Adipocyte (in vitro differentiated cells): ENCODE data around the gene SOD3.
A peak's percentile ranks its signal among the peaks of the same experiment; 100 is the strongest.

Source experiments
- DNase-seq: peaks from one replicate; pipeline ENCODE4 v3.0.0-alpha.2; 2015; ENCODE audit warnings: low read depth
- H3K27me3 ChIP-seq: replicated peaks from 2 replicates; pipeline ENCODE4 v1.7.0; 2013; ENCODE audit warnings: mild to moderate bottlenecking, low read length, moderate library complexity; ENCODE audit not compliant: control insufficient read depth, insufficient read depth
- H3K36me3 ChIP-seq: 2 replicates; pipeline ENCODE4 v1.7.0; 2013; ENCODE audit warnings: low read length, mild to moderate bottlenecking, moderate library complexity; ENCODE audit not compliant: control insufficient read depth, insufficient read depth, severe bottlenecking
- H3K4me1 ChIP-seq: 2 replicates; pipeline ENCODE4 v1.7.0; 2013; ENCODE audit warnings: mild to moderate bottlenecking, low read length, moderate library complexity; ENCODE audit not compliant: control insufficient read depth, insufficient read depth
- H3K4me3 ChIP-seq: 2 replicates; pipeline ENCODE4 v1.7.0; 2013; ENCODE audit warnings: mild to moderate bottlenecking, low read length, moderate library complexity
- H3K9ac ChIP-seq: 2 replicates; pipeline ENCODE4 v1.7.0; 2013; ENCODE audit warnings: mild to moderate bottlenecking, low read length, moderate library complexity
- H3K9me3 ChIP-seq: 2 replicates; pipeline ENCODE4 v1.7.0; 2013; ENCODE audit warnings: mild to moderate bottlenecking, low read length, moderate library complexity; ENCODE audit not compliant: control insufficient read depth

Gene SOD3

GRCh38 chr4:24806206-24806990 lies 11.0 kb downstream of the SOD3 start:
- H3K9me3 ChIP-seq, result no peaks in the 10 kb centered on the region
- H3K36me3 ChIP-seq, result peaks cover 16% of the 10 kb centered on the region
- H3K4me1 ChIP-seq, result peaks cover 4% of the 10 kb centered on the region
- no peak for DNase-seq
- H3K4me3 ChIP-seq, result no peak overlapping the region
- H3K9ac ChIP-seq, result no peak overlapping the region
- H3K27me3 ChIP-seq, result no peaks in the 10 kb centered on the region

GRCh38 chr4:24807611-24808010 lies 12.2 kb downstream of the SOD3 start:
- Histone ChIP-seq H3K27me3 (no peaks in the 10 kb centered on the region), H3K4me3 (no peak overlapping the region), H3K4me1 (peaks cover 4% of the 10 kb centered on the region), H3K9me3 (no peaks in the 10 kb centered on the region), H3K36me3 (peaks cover 16% of the 10 kb centered on the region), H3K9ac (no peak overlapping the region)
- DNase-seq, result no peak

- Histone ChIP-seq H3K4me1 (peaks cover 4% of the 10 kb centered on the region), H3K36me3 (peaks cover 16% of the 10 kb centered on the region), H3K4me3 (no peak overlapping the region), H3K27me3 (no peaks in the 10 kb centered on the region), H3K9ac (no peak overlapping the region), H3K9me3 (no peaks in the 10 kb centered on the region)
- no peak for DNase-seq
Measured at GRCh38 chr4:24808261-24808660, 12.9 kb downstream of the SOD3 start.

GRCh38 chr4:24808955-24809354 lies 13.6 kb downstream of the SOD3 start:
- Histone ChIP-seq H3K9ac (no peak overlapping the region), H3K4me3 (no peak overlapping the region), H3K27me3 (no peaks in the 10 kb centered on the region), H3K9me3 (no peaks in the 10 kb centered on the region), H3K4me1 (peaks cover 4% of the 10 kb centered on the region), H3K36me3 (peaks cover 16% of the 10 kb centered on the region)
- DNase-seq, result no peak

GRCh38 chr4:24809376-24809775 lies 14.0 kb downstream of the SOD3 start:
- no peaks in the 10 kb centered on the region for H3K9me3 ChIP-seq
- H3K4me3 ChIP-seq, result no peak overlapping the region
- peaks cover 16% of the 10 kb centered on the region for H3K36me3 ChIP-seq
- no peak overlapping the region for H3K9ac ChIP-seq
- H3K27me3 ChIP-seq, result no peaks in the 10 kb centered on the region
- DNase-seq, result no peak
- peaks cover 4% of the 10 kb centered on the region for H3K4me1 ChIP-seq

- DNase-seq, result peak; percentile 46
- H3K4me3 ChIP-seq, result no peak overlapping the region
- H3K4me1 ChIP-seq, result peaks cover 4% of the 10 kb centered on the region
- H3K27me3 ChIP-seq, result no peaks in the 10 kb centered on the region
- no peak overlapping the region for H3K9ac ChIP-seq
- H3K36me3 ChIP-seq, result peaks cover 16% of the 10 kb centered on the region
- H3K9me3 ChIP-seq, result no peaks in the 10 kb centered on the region
Measured at GRCh38 chr4:24809815-24810405, 14.5 kb downstream of the SOD3 start.

GRCh38 chr4:24810871-24811631 lies 15.7 kb downstream of the SOD3 start:
- H3K9ac ChIP-seq, result no peak overlapping the region
- H3K27me3 ChIP-seq, result no peaks in the 10 kb centered on the region
- H3K9me3 ChIP-seq, result no peaks in the 10 kb centered on the region
- H3K4me1 ChIP-seq, result peaks cover 4% of the 10 kb centered on the region
- DNase-seq, result no peak
- peaks cover 16% of the 10 kb centered on the region for H3K36me3 ChIP-seq
- H3K4me3 ChIP-seq, result no peak overlapping the region

- Histone ChIP-seq H3K4me3 (no peak overlapping the region), H3K4me1 (peaks cover 4% of the 10 kb centered on the region), H3K36me3 (peaks cover 20% of the 10 kb centered on the region), H3K27me3 (no peaks in the 10 kb centered on the region), H3K9me3 (no peaks in the 10 kb centered on the region), H3K9ac (no peak overlapping the region)
- DNase-seq, result no peak
Measured at GRCh38 chr4:24813732-24814131, 18.4 kb downstream of the SOD3 start.

GRCh38 chr4:24816797-24817196 lies 21.4 kb downstream of the SOD3 start:
- Histone ChIP-seq H3K27me3 (no peaks in the 10 kb centered on the region), H3K4me3 (no peak overlapping the region), H3K36me3 (peaks cover 33% of the 10 kb centered on the region), H3K9ac (no peak overlapping the region), H3K9me3 (no peaks in the 10 kb centered on the region), H3K4me1 (no peaks in the 10 kb centered on the region)
- DNase-seq, result no peak

- no peak for DNase-seq
- H3K27me3 ChIP-seq, result no peaks in the 10 kb centered on the region
- H3K4me3 ChIP-seq, result no peak overlapping the region
- H3K4me1 ChIP-seq, result peaks cover 6% of the 10 kb centered on the region
- H3K9me3 ChIP-seq, result no peaks in the 10 kb centered on the region
- H3K9ac ChIP-seq, result no peak overlapping the region
- H3K36me3 ChIP-seq, result peaks cover 33% of the 10 kb centered on the region
Measured at GRCh38 chr4:24820541-24820940, 25.2 kb downstream of the SOD3 start.

- Histone ChIP-seq H3K36me3 (peaks cover 17% of the 10 kb centered on the region), H3K4me1 (peaks cover 6% of the 10 kb centered on the region), H3K9me3 (no peaks in the 10 kb centered on the region)
Measured at GRCh38 chr4:24824720-24825119, 29.3 kb downstream of the SOD3 start.

More at GRCh38 chr4:24824720-24825119, 29.3 kb downstream of the SOD3 start:
- H3K9ac ChIP-seq, result no peak overlapping the region
- no peaks in the 10 kb centered on the region for H3K27me3 ChIP-seq
- DNase-seq, result no peak
- H3K4me3 ChIP-seq, result no peak overlapping the region
